C4-2B (cell line): ENCODE measurements around the gene CFAP54.

Source experiments
- CTCF ChIP-seq: fragments of 450-650 bp; conservative IDR thresholded peaks from 2 replicates; pipeline ENCODE4 v1.5.1; 2017; ENCODE audit warnings: mild to moderate bottlenecking
- ZFX ChIP-seq: fragments of 450-650 bp; IDR thresholded peaks from 2 replicates; pipeline ENCODE4 v1.6.1; 2017

GRCh38 chr12:96866801-96867590 is 377.6 kb downstream of the CFAP54 start:
- no peak for TF ChIP-seq CTCF
- no peak for TF ChIP-seq ZFX
